ENCODE measurements around the gene CCDC93. TPM values are rescaled to one million over a fixed set of nuclear protein-coding genes. Genes with fewer than 3 reads are reported as not detected.

The CCDC93 gene
- total RNA-seq, 1 donor from 2014 or later = 64.5 TPM

DNA sequence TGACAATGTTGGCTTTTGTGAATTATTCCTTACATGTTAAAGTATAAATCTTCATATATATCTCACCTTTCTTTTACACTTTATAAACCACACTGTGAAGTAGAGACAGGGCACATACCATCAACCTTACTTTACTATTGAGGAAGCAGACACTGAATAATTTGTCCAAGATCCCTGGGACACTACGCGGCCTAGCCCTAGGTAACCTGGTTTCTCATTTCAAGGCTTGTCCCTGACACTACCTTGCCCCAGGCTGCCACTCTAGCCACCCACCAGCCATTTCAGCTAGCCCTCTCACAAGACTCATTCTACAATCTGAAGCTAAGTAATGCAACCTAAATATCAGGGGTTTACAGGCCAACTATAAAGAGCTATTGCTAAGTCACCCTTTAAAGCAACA, 26.7 kb downstream of the CCDC93 start:
- H3K27me3 Mint-ChIP-seq (ENCODE audit: unreplicated experiment) = no peaks in the 10 kb centered on the region
- H3K36me3 Mint-ChIP-seq (ENCODE audit: low read depth, unreplicated experiment) = peaks cover 14% of the 10 kb centered on the region
- no peaks in the 10 kb centered on the region for H3K9me3 Mint-ChIP-seq (ENCODE audit: unreplicated experiment)
- H3K4me3 Mint-ChIP-seq (ENCODE audit: unreplicated experiment) = no peak overlapping the region
- H3K27ac Mint-ChIP-seq (ENCODE audit: unreplicated experiment) = no peak overlapping the region
- no peak for DNase-seq (ENCODE audit: low spot score)
- TF ChIP-seq, protein P1, sequence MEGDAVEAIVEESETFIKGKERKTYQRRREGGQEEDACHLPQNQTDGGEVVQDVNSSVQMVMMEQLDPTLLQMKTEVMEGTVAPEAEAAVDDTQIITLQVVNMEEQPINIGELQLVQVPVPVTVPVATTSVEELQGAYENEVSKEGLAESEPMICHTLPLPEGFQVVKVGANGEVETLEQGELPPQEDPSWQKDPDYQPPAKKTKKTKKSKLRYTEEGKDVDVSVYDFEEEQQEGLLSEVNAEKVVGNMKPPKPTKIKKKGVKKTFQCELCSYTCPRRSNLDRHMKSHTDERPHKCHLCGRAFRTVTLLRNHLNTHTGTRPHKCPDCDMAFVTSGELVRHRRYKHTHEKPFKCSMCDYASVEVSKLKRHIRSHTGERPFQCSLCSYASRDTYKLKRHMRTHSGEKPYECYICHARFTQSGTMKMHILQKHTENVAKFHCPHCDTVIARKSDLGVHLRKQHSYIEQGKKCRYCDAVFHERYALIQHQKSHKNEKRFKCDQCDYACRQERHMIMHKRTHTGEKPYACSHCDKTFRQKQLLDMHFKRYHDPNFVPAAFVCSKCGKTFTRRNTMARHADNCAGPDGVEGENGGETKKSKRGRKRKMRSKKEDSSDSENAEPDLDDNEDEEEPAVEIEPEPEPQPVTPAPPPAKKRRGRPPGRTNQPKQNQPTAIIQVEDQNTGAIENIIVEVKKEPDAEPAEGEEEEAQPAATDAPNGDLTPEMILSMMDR (IDR thresholded peaks at IDR 0.05; ENCODE audit: unreplicated experiment) = no peak
- peaks cover 9% of the 10 kb centered on the region for H3K4me1 Mint-ChIP-seq (ENCODE audit: unreplicated experiment)

DNA sequence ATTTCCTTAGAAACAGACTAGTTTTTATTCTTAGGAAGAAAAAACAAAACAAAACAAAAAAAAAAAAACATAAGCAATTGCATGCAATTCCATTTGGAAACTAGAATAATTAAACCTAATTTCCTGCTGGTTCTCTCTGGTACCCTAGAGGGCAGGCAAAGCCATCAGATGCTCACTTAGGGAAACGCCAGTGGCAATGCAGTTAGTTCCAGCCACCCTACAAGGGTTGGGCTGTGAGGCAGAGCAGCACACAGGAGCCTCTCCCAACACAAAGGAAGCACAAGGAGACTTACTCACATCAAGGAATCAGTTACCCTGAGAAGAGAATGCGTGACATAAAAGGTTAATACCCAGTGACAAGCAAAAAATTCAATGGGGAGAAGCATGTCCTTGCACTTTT, 28.8 kb downstream of the CCDC93 start:
- Mint-ChIP-seq H3K4me1 (ENCODE audit: unreplicated experiment) (peaks cover 15% of the 10 kb centered on the region), H3K36me3 (ENCODE audit: low read depth, unreplicated experiment) (peaks cover 16% of the 10 kb centered on the region), H3K9me3 (ENCODE audit: unreplicated experiment) (no peaks in the 10 kb centered on the region), H3K27me3 (ENCODE audit: unreplicated experiment) (no peaks in the 10 kb centered on the region), H3K4me3 (ENCODE audit: unreplicated experiment) (no peak overlapping the region), H3K27ac (ENCODE audit: unreplicated experiment) (no peak overlapping the region)
- TF ChIP-seq, protein P1 (IDR thresholded peaks at IDR 0.05; ENCODE audit: unreplicated experiment) = no peak
- no peak for DNase-seq (ENCODE audit: low spot score)

DNA sequence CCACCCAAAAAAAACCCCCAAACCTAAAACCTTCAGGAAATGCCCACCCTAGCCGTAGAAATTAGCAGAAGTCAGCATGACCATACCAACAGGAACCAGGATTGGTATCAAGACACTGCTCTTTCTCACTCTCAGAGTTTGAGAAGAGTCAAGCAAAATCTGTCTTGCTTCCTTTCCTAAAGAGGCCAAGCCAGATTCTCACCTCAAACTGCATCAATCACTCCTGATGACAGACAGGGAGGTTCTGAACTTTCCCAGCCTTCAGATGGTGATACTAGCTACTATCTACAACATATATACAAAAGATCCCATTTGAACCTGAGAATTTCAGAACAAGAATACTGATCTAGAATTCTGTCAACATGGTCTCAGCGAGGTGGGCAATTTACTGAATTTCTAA, 29.7 kb downstream of the CCDC93 start:
- Mint-ChIP-seq H3K9me3 (ENCODE audit: unreplicated experiment) (no peaks in the 10 kb centered on the region), H3K36me3 (ENCODE audit: low read depth, unreplicated experiment) (peaks cover 16% of the 10 kb centered on the region), H3K27me3 (ENCODE audit: unreplicated experiment) (no peaks in the 10 kb centered on the region), H3K27ac (ENCODE audit: unreplicated experiment) (no peak overlapping the region), H3K4me3 (ENCODE audit: unreplicated experiment) (no peak overlapping the region), H3K4me1 (ENCODE audit: unreplicated experiment) (peaks cover 18% of the 10 kb centered on the region)
- DNase-seq (ENCODE audit: low spot score) = no peak
- TF ChIP-seq, protein P1 (IDR thresholded peaks at IDR 0.05; ENCODE audit: unreplicated experiment) = no peak

DNA sequence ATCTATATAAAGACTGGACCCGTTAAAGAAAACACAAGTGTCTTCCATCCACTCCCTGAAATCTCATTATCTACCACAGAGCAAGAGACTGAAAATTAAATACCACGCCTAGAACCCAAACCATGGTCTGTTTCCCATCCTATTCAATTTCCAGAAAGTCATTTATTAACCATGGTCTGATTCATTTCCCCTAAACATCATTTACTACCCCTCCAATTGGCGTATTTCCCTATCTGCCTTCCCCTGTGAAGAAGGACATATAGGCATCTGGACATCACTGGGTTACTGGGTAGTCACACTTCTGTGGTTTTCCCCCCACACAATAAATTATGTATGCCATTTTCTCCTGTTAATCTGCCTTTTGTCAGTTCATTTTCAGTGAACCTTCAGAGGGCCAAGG, 30.8 kb downstream of the CCDC93 start:
- no peaks in the 10 kb centered on the region for H3K27me3 Mint-ChIP-seq (ENCODE audit: unreplicated experiment)

DNA sequence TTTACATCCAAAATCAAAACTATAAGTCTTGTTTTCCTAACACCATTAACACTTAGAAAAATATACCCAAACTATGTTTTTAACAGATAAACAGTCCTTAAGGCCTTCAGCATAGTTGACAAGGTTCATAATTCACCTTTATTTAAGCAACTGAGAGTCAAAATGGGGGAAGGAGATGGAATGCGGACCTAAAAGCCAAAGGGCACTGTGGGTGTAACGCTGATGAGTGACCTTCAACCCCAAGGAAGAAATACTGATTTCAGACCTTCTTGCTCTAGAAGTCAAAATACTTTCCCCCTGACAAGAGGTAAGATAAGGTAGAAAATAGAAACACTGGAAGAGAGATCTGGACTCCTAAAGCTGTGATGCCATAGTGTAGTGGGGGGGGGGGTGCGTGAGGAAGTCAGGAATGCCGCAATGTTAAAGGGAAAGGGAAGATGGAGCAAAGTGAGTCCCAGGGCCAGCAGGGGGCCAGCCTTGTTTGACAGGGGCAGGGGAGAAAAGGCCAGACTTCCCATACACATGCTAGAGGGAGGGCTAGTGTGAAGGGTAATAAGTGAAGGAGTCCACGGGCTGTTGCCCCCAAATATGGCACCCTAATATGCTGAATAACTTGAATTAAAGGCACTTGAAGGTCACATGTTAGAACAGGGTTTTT, 31.4 kb downstream of the CCDC93 start:
- Mint-ChIP-seq H3K27ac (ENCODE audit: unreplicated experiment) (no peak overlapping the region), H3K36me3 (ENCODE audit: low read depth, unreplicated experiment) (peaks cover 20% of the 10 kb centered on the region), H3K27me3 (ENCODE audit: unreplicated experiment) (no peaks in the 10 kb centered on the region), H3K4me1 (ENCODE audit: unreplicated experiment) (peaks cover 22% of the 10 kb centered on the region), H3K9me3 (ENCODE audit: unreplicated experiment) (no peaks in the 10 kb centered on the region), H3K4me3 (ENCODE audit: unreplicated experiment) (no peak overlapping the region)
- DNase-seq (ENCODE audit: low spot score) = no peak
- TF ChIP-seq, protein P1 (IDR thresholded peaks at IDR 0.05; ENCODE audit: unreplicated experiment) = no peak

More for the DNA sequence above, 30.8 kb downstream of the CCDC93 start:
- Mint-ChIP-seq H3K36me3 (ENCODE audit: low read depth, unreplicated experiment) (peaks cover 16% of the 10 kb centered on the region), H3K27ac (ENCODE audit: unreplicated experiment) (no peak overlapping the region), H3K4me1 (ENCODE audit: unreplicated experiment) (peaks cover 21% of the 10 kb centered on the region), H3K4me3 (ENCODE audit: unreplicated experiment) (no peak overlapping the region), H3K9me3 (ENCODE audit: unreplicated experiment) (no peaks in the 10 kb centered on the region)
- TF ChIP-seq, protein P1 (IDR thresholded peaks at IDR 0.05; ENCODE audit: unreplicated experiment) = no peak
- DNase-seq (ENCODE audit: low spot score) = no peak
